MM.1S (cell line): ENCODE results near the gene RUVBL2.

Experiments
- EZH2 ChIP-seq: fragments of 300-600 bp; sonication (generic); optimal IDR thresholded peaks from 2 replicates; pipeline ENCODE3; 2017; ENCODE audit warnings: low read depth, mild to moderate bottlenecking, antibody characterized with exemption, low read length, mixed read lengths
- EZH2phosphoT487 ChIP-seq: fragments of 300-600 bp; sonication (generic); IDR thresholded peaks from 2 replicates; pipeline ENCODE4 v1.6.1; 2018; ENCODE audit warnings: antibody characterized with exemption, low read length
- TF ChIP-seq, protein P1 (sequence below): fragments of 300-600 bp; sonication (generic); IDR thresholded peaks from 2 replicates; pipeline ENCODE4 v1.5.1; 2016; ENCODE audit warnings: antibody characterized with exemption, low read length, mixed read lengths

- TF ChIP-seq, protein P1, sequence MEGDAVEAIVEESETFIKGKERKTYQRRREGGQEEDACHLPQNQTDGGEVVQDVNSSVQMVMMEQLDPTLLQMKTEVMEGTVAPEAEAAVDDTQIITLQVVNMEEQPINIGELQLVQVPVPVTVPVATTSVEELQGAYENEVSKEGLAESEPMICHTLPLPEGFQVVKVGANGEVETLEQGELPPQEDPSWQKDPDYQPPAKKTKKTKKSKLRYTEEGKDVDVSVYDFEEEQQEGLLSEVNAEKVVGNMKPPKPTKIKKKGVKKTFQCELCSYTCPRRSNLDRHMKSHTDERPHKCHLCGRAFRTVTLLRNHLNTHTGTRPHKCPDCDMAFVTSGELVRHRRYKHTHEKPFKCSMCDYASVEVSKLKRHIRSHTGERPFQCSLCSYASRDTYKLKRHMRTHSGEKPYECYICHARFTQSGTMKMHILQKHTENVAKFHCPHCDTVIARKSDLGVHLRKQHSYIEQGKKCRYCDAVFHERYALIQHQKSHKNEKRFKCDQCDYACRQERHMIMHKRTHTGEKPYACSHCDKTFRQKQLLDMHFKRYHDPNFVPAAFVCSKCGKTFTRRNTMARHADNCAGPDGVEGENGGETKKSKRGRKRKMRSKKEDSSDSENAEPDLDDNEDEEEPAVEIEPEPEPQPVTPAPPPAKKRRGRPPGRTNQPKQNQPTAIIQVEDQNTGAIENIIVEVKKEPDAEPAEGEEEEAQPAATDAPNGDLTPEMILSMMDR, result no peak
- no peak for TF ChIP-seq EZH2
- no peak for TF ChIP-seq EZH2phosphoT487
Measured at GRCh38 chr19:48982280-48982679, 11.4 kb upstream of the RUVBL2 start.
